GM23338 (cell line): Measurements from ENCODE around the gene POSTN.

Experiments
- CREB1 ChIP-seq: fragments of 250-450 bp; sonication (Bioruptor Pico); IDR thresholded peaks from 2 replicates; pipeline ENCODE4 v1.5.0; 2020; ENCODE audit warnings: low read depth, mild to moderate bottlenecking, moderate library complexity
- CTCF ChIP-seq, 2 experiments: fragments of 200-600 bp in 1 of 2; sonication (generic) in 1 of 2; conservative IDR thresholded peaks; 2 replicates each; pipeline versions ENCODE4 v1.5.1 to v1.6.1; 2016 to 2017; ENCODE audit warnings: antibody characterized with exemption in 2 of 2, low read depth in 2 of 2, mild to moderate bottlenecking in 2 of 2, moderate library complexity in 1 of 2
- ETS1 ChIP-seq: IDR thresholded peaks from 2 replicates; pipeline ENCODE4 v1.6.1; 2016; ENCODE audit warnings: antibody characterized with exemption
- EZH2 ChIP-seq: fragments of 200-600 bp; sonication (generic); IDR thresholded peaks from one replicate; pipeline ENCODE4 v1.8.0; 2017; ENCODE audit warnings: antibody characterized with exemption, mild to moderate bottlenecking, low read depth; ENCODE audit not compliant: unreplicated experiment
- EZH2phosphoT487 ChIP-seq: fragments of 200-600 bp; sonication (generic); IDR thresholded peaks from one replicate; pipeline ENCODE4 v1.8.1; 2018; ENCODE audit warnings: antibody characterized with exemption; ENCODE audit not compliant: unreplicated experiment
- JUNB ChIP-seq: IDR thresholded peaks from one replicate; pipeline ENCODE4 v1.6.1; 2016; ENCODE audit warnings: antibody characterized with exemption; ENCODE audit not compliant: unreplicated experiment
- POLR2AphosphoS5 ChIP-seq: IDR thresholded peaks from 2 replicates; pipeline ENCODE4 v1.6.1; 2016; ENCODE audit warnings: antibody characterized with exemption, low read depth
- REST ChIP-seq: IDR thresholded peaks from one replicate; pipeline ENCODE4 v1.6.1; 2018; ENCODE audit warnings: antibody characterized with exemption; ENCODE audit not compliant: unreplicated experiment
- STAT1 ChIP-seq: IDR thresholded peaks from one replicate; pipeline ENCODE4 v1.6.1; 2016; ENCODE audit warnings: antibody characterized with exemption; ENCODE audit not compliant: unreplicated experiment
- ZNF114 ChIP-seq: fragments of 250-450 bp; sonication (Bioruptor Pico); IDR thresholded peaks from 2 replicates; pipeline ENCODE4 v1.5.0; 2020; ENCODE audit warnings: mild to moderate bottlenecking, moderate library complexity
- ZNF331 ChIP-seq: fragments of 250-450 bp; sonication (Bioruptor Pico); IDR thresholded peaks from 2 replicates; pipeline ENCODE4 v1.5.0; 2020; ENCODE audit warnings: low read depth, mild to moderate bottlenecking, moderate library complexity
- ZNF462 ChIP-seq: fragments of 250-450 bp; sonication (Bioruptor Pico); IDR thresholded peaks from 2 replicates; pipeline ENCODE4 v1.5.0; 2020; ENCODE audit warnings: mild to moderate bottlenecking, moderate library complexity

- TF ChIP-seq EZH2 (no peak), CTCF (conservative IDR thresholded peaks at IDR 0.05; ENCODE audit: low read depth in 2 of 2) (no peak), CREB1 (CRISPR knock-in tag) (no peak), POLR2AphosphoS5 (no peak), ETS1 (no peak), REST (no peak), JUNB (no peak), EZH2phosphoT487 (no peak), ZNF331 (no peak), ZNF462 (CRISPR knock-in tag) (no peak), STAT1 (no peak), ZNF114 (CRISPR knock-in tag) (no peak)
These were observed 1.0 kb downstream of the POSTN start for GRCh38 chr13:37597477-37598025.
